HG02571 (cell line): ENCODE data around the gene P4HB.

Source experiments
- ATAC-seq: cut with Tn5 transposase; IDR thresholded peaks from one replicate; pipeline ENCODE4 v1.9.1; 2021; ENCODE audit warnings: mild to moderate bottlenecking, moderate library complexity; ENCODE audit not compliant: unreplicated experiment

Gene P4HB

DNA sequence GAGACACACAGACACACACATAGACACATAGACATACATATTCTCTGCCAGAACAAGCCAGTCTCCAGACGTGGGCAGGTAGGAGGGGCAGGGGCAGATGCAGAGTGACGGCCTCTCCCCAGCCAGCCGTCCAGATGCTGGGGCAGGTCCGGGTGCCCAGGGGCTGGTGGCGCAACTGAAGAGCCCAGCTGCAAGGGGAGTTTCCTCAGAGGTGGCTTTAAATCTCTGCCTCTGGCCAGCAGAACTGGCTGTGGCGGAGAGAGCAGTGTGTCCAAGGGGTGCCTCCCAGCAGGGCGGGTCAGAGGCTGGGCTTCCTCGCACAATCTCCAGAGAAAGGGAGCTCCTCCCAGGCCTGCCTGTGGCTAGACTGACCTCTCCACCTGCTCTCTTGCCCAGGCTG, 65.8 kb downstream of the P4HB start:
- ATAC-seq = no peak

DNA sequence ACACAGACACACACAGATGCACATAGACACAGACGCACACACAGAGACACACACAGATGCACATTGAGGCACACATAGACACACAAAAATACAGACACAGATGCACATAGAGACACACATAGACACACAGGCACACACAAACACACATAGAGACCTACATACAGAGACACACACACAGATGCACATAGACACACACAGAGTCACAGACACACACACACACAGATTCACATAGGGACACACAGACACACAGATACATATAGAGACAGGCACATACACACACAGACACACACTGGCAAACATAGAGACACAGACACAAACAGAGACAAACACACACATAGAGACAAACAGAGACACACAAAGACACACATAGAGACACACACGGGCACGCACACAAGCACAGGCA, 66.3 kb downstream of the P4HB start:
- ATAC-seq = no peak
